Renal pelvis (tissue), 4 donors: ENCODE measurements around the gene USP9X. TPM values are rescaled to one million over a fixed set of nuclear protein-coding genes. Genes with fewer than 3 reads are reported as not detected.
"Not testable (repeated sequence)": the region's sequence is repeated elsewhere in the genome, so short reads cannot be mapped to it uniquely, and the experiment has no call there.

Source experiments
- DNase-seq: peaks from one replicate; pipeline ENCODE4 v3.0.0-alpha.2; 2013
- polyA plus RNA-seq, 3 donors: library from polyadenylated mRNA; unstranded; fragments of 120-200 nt; gene quantifications; one replicate each; pipeline ENCODE4 v1.2.1, GENCODE V29; 2013; ENCODE audit not compliant: insufficient read length in 3 of 3

USP9X gene
- polyA plus RNA-seq, 3 donors, result 57.3 to 71.3 (median 61.8) TPM

- DNase-seq, result peak; percentile 80
Measured at GRCh38 chrX:41275661-41276609, 190.7 kb downstream of the USP9X start.

DNA sequence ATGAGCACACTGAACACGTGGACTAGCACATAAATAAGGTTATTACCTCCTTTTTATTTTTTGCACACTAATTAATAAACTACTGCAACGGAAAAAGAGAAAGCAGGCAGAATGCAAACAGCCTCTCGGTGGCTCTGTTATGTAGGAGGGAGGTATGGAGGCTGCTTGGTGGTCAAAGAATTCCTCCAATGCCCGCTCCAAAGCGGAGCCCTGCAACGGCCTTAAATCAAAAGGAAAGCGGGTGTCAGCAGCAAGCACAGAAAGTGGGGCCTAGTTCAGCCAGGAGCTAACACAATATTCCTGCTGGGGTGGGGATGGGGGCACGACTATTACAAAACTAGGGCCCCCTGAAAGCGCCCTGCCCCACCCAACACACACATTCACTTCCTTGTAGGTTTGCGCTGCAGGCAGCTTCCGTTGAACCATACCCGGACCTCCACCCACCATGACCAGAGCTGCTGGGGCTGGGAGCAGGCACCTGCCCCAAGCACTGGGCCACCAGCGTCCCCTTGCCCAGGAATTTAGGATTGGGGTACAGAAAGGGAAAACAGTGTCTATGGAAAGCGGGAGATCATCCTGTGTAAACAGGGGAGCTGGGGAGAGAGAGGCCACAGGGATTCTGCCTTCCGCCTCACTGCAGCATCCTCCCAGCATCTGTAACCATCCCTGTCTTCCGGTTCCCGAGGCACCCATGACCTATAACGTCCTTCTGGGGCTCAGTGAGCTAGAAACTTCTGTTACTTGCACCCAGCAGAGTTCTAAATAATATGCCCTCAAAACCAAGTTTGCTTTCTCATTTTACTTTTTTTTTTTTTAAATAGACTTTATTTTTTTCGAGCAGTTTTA lies 191.6 kb downstream of the USP9X start:
- no peak for DNase-seq

- not testable (repeated sequence) for DNase-seq
Measured at GRCh38 chrX:41282307-41282706, 197.1 kb downstream of the USP9X start.

- DNase-seq, result not testable (repeated sequence)
Measured at GRCh38 chrX:41285928-41286327, 200.7 kb downstream of the USP9X start.

Other genes starting within 250 kb of the USP9X start
- gene DDX3X, start 248.7 kb downstream of the USP9X start, polyA plus RNA-seq, result 100 to 1,000 TPM; 191 to 320 (median 232) TPM